ENCODE results near the gene EPS8L3.

DNA sequence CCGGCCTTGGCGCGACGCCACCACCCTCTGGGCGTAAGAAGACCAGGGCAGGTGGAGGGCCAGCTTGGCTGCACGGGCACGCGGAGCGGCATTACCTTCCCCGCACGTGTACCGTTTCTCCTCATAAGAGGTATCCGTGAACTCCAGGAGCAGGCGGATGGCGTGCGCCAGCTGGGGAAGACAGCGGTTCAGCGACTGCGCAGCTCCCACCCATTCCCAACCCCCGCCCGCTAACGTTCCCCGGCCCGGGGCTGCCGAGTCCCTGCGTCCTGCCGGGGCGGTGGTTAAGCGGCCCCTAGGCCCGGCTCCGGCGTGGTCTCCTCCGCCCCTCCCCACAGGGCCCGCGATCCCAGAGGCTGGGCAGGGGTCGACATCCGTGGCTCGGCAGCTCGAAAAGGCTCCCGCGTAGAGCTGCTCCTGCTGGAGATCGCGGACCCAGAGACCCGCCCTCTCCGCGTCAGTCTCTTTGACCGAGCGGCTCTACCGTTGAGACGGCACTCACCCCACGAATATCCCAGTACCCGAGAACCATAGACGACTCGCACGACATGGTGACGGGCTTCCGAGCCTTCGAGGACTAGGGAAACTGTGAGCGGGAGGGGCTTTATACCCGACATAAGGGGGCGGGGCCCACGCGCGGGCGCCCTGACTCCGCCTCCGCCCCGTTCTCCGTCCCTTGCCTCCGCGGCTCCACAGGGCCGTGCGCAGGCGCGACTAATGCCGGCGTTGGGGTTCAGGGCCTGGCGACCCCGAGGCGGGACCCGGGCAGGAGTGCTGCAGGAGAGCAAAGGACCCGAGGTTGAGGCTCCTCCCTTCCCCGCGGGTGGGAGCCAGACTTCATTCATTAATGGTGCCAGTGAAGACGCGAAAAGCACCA is 23.7 kb downstream of the EPS8L3 start:
- TF ChIP-seq, protein P1, sequence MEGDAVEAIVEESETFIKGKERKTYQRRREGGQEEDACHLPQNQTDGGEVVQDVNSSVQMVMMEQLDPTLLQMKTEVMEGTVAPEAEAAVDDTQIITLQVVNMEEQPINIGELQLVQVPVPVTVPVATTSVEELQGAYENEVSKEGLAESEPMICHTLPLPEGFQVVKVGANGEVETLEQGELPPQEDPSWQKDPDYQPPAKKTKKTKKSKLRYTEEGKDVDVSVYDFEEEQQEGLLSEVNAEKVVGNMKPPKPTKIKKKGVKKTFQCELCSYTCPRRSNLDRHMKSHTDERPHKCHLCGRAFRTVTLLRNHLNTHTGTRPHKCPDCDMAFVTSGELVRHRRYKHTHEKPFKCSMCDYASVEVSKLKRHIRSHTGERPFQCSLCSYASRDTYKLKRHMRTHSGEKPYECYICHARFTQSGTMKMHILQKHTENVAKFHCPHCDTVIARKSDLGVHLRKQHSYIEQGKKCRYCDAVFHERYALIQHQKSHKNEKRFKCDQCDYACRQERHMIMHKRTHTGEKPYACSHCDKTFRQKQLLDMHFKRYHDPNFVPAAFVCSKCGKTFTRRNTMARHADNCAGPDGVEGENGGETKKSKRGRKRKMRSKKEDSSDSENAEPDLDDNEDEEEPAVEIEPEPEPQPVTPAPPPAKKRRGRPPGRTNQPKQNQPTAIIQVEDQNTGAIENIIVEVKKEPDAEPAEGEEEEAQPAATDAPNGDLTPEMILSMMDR (IDR thresholded peaks at IDR 0.05; ENCODE audit: poor library complexity, severe bottlenecking), result no peak
- TF ChIP-seq MXI1 (conservative IDR thresholded peaks at IDR 0.05; ENCODE audit: poor library complexity, severe bottlenecking) (peak; percentile 97), TAF1 (IDR thresholded peaks at IDR 0.05; ENCODE audit: low read depth) (no peak), EP300 (conservative IDR thresholded peaks at IDR 0.05; ENCODE audit: poor library complexity, severe bottlenecking) (no peak)

Data from neural cell (in vitro differentiated cells).